Type B pancreatic cell (in vitro differentiated cells): ENCODE data around the gene PARVB. TPM values are rescaled to one million over a fixed set of nuclear protein-coding genes. Genes with fewer than 3 reads are reported as not detected.

ENCODE experiments used
- DNase-seq: peaks from one replicate; pipeline ENCODE4 v3.0.0; 2021; ENCODE audit warnings: mixed read lengths; ENCODE audit not compliant: unreplicated experiment; ENCODE audit errors: extremely low spot score
- H3K27ac Mint-ChIP-seq: 2 replicates; pipeline ENCODE4 v1.8.0; 2021; ENCODE audit warnings: mild to moderate bottlenecking, mixed read lengths
- H3K27me3 Mint-ChIP-seq: 2 replicates; pipeline ENCODE4 v1.8.0; 2021; ENCODE audit warnings: mixed read lengths
- H3K36me3 Mint-ChIP-seq: 2 replicates; pipeline ENCODE4 v1.8.0; 2021; ENCODE audit warnings: mixed read lengths
- H3K4me1 Mint-ChIP-seq: one replicate; pipeline ENCODE4 v1.8.0; 2021; ENCODE audit warnings: mixed read lengths; ENCODE audit not compliant: unreplicated experiment
- H3K4me3 Mint-ChIP-seq: 2 replicates; pipeline ENCODE4 v1.8.0; 2021; ENCODE audit warnings: mild to moderate bottlenecking, mixed read lengths
- H3K9me3 Mint-ChIP-seq: 2 replicates; pipeline ENCODE4 v1.8.0; 2021; ENCODE audit warnings: mixed read lengths
- CTCF ChIP-seq: fragments of 200-600 bp; sonication (generic); conservative IDR thresholded peaks from 2 replicates; pipeline ENCODE4 v1.5.0; 2021; ENCODE audit warnings: antibody characterized with exemption, mild to moderate bottlenecking
- total RNA-seq: library from RNA; stranded (reverse); gene quantifications from 2 replicates; pipeline ENCODE4 v1.2.1, GENCODE V29; 2021; ENCODE audit warnings: low replicate concordance

Gene PARVB
- total RNA-seq, 1 donor from 2014 or later, result 15.9 TPM

DNA sequence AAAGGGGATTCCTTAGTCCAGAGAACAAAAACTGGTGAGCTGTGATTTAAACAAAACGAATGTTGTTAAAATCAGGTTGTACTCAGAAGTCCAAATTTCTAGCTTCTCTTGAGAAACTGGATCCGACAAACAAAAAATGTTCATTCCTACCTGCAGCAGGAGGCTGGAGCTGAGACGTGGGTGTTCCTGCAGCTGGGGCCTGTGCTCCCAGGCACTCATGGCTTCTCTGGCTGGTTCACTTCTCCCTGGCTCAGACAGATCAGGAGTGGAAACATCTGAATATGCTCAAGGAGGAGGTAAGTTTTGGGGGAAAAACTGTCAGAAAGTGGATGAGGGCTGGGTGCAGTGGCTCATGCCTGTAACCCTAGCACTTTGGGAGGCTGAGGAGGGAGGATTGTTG lies 24.7 kb upstream of the PARVB start:
- TF ChIP-seq CTCF, result no peak
- H3K9me3 Mint-ChIP-seq, result no peaks in the 10 kb centered on the region
- DNase-seq, result no peak
- H3K4me3 Mint-ChIP-seq, result no peak overlapping the region
- H3K27me3 Mint-ChIP-seq, result no peaks in the 10 kb centered on the region
- H3K27ac Mint-ChIP-seq, result no peak overlapping the region
- H3K4me1 Mint-ChIP-seq, result peaks cover 30% of the 10 kb centered on the region
- H3K36me3 Mint-ChIP-seq, result peaks cover 30% of the 10 kb centered on the region

GRCh38 chr22:44000123-44000522 lies 24.0 kb upstream of the PARVB start:
- H3K4me3 Mint-ChIP-seq, result no peak overlapping the region
- no peak for TF ChIP-seq CTCF
- peaks cover 23% of the 10 kb centered on the region for H3K36me3 Mint-ChIP-seq
- no peak overlapping the region for H3K27ac Mint-ChIP-seq
- H3K27me3 Mint-ChIP-seq, result no peaks in the 10 kb centered on the region
- peaks cover 30% of the 10 kb centered on the region for H3K4me1 Mint-ChIP-seq
- H3K9me3 Mint-ChIP-seq, result no peaks in the 10 kb centered on the region
- no peak for DNase-seq

DNA sequence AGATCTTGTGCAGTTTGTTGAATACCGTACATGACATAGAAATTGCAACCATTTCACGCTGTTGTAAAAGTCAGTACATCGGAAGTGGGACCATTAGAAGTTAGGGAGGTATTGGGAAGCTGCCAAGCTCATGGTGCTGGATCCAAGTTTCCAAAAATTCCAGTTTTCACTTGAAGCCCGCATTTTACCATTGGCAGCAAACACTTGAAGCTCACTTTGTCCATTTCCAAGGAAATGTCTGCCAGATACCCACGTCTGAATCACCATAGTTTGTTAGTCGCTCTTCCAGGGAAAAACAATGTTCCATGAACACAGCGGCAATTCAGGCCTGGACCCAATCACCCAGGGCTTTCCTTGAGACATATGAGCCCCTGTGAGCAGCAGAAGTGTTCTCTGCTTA lies 22.6 kb upstream of the PARVB start:
- peaks cover 30% of the 10 kb centered on the region for H3K4me1 Mint-ChIP-seq
- H3K4me3 Mint-ChIP-seq, result no peak overlapping the region
- H3K36me3 Mint-ChIP-seq, result peaks cover 25% of the 10 kb centered on the region
- H3K27ac Mint-ChIP-seq, result no peak overlapping the region
- no peak for TF ChIP-seq CTCF
- no peaks in the 10 kb centered on the region for H3K27me3 Mint-ChIP-seq
- no peaks in the 10 kb centered on the region for H3K9me3 Mint-ChIP-seq
- no peak for DNase-seq

GRCh38 chr22:44002324-44002723 lies 21.8 kb upstream of the PARVB start:
- peaks cover 26% of the 10 kb centered on the region for H3K36me3 Mint-ChIP-seq
- H3K27ac Mint-ChIP-seq, result no peak overlapping the region

DNA sequence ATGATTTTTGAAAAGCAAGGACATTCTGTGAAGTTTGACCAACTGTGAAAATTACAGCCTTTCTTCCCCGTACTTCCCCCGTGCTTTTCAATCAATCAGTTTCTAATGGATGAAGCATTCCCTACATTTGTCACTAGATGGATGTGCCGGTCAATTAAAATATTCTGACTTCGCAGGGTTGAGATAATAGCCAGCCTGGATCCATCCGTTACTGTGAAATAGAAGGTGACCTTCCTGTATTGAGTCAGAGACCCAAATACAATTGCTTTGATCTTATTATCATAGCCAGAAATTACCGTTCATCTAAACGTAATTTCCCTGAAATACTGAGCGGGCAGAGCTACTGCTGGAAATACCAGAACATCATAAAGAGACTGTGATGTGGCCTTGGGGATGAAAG lies 21.1 kb upstream of the PARVB start:
- Mint-ChIP-seq H3K4me3 (no peak overlapping the region), H3K36me3 (peaks cover 28% of the 10 kb centered on the region), H3K4me1 (peaks cover 30% of the 10 kb centered on the region), H3K27ac (no peak overlapping the region), H3K27me3 (no peaks in the 10 kb centered on the region), H3K9me3 (no peaks in the 10 kb centered on the region)
- no peak for DNase-seq
- TF ChIP-seq CTCF, result no peak

More at GRCh38 chr22:44002324-44002723, 21.8 kb upstream of the PARVB start:
- no peak for DNase-seq
- no peak overlapping the region for H3K4me3 Mint-ChIP-seq
- H3K9me3 Mint-ChIP-seq, result no peaks in the 10 kb centered on the region
- H3K27me3 Mint-ChIP-seq, result no peaks in the 10 kb centered on the region
- H3K4me1 Mint-ChIP-seq, result peaks cover 30% of the 10 kb centered on the region
- TF ChIP-seq CTCF, result no peak
